ENCODE data around the gene PYGB.

Gene PYGB

GRCh38 chr20:25216199-25216945, 31.5 kb upstream of the PYGB start:
- no peak for DNase-seq

- DNase-seq: no peak
Observed at GRCh38 chr20:25217161-25218108, 30.4 kb upstream of the PYGB start.

GRCh38 chr20:25218109-25218486, 29.8 kb upstream of the PYGB start:
- DNase-seq: no peak

- no peak for DNase-seq
Observed at GRCh38 chr20:25218492-25218891, 29.4 kb upstream of the PYGB start.

- no peak for DNase-seq
Observed at GRCh38 chr20:25219365-25219764, 28.5 kb upstream of the PYGB start.

- DNase-seq: peak; percentile 12
Observed at GRCh38 chr20:25220021-25220730, 27.7 kb upstream of the PYGB start.

- DNase-seq: no peak
Observed at GRCh38 chr20:25220810-25221591, 26.9 kb upstream of the PYGB start.

- DNase-seq: no peak
Observed at GRCh38 chr20:25221592-25222460, 26.1 kb upstream of the PYGB start.

- DNase-seq: no peak
Observed at GRCh38 chr20:25222461-25223178, 25.3 kb upstream of the PYGB start.

- DNase-seq: no peak
Observed at GRCh38 chr20:25223179-25223661, 24.7 kb upstream of the PYGB start.

- DNase-seq: no peak
Observed at GRCh38 chr20:25223765-25224720, 23.8 kb upstream of the PYGB start.

- DNase-seq: no peak
Observed at GRCh38 chr20:25224941-25225340, 22.9 kb upstream of the PYGB start.

GRCh38 chr20:25225642-25226432, 22.0 kb upstream of the PYGB start:
- DNase-seq: no peak

- no peak for DNase-seq
Observed at GRCh38 chr20:25226433-25227316, 21.2 kb upstream of the PYGB start.

- no peak for DNase-seq
Observed at GRCh38 chr20:25227317-25227831, 20.5 kb upstream of the PYGB start.

GRCh38 chr20:25229486-25230165, 18.3 kb upstream of the PYGB start:
- DNase-seq: no peak
